ENCODE data around the gene ZSCAN26.
A peak's percentile ranks its signal among the peaks of the same experiment; 100 is the strongest.

The ZSCAN26 gene

DNA sequence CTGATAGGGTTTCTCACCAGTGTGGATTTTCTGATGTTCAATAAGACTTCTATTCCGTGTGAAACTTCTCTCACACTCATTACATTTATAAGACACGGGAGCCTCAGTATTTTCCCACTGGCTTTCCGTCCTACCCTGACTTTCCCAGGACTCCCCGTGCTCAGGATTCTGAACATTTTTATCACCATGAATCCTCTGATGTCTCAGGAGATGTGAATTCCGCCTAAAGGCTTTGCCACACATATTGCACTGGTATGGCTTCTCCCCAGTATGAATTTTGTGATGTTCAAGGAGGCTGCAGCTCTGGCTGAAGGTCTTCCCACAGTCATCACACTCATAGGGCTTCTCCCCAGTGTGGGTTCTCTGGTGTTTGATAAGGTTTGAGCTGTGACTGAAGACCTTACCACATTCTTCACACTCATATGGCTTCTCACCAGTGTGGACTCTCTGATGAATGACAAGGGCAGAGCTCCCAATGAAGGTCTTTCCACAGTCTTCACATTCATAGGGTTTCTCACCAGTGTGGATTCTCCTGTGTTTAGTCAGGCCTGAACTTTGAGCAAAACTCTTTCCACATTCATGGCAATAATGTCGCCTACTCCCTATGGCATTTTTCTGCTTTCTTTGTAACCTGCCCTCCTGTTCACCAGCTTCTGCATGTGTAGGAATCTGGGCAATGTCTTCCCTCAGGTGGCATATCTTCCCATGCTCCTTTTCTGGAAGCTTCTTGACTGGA lies 21.6 kb upstream of the ZSCAN26 start:
- DNase-seq (ENCODE audit: low read depth): no peak
- no peak overlapping the region for H3K4me3 ChIP-seq (ENCODE audit: low read length)
- TF ChIP-seq, protein P1, sequence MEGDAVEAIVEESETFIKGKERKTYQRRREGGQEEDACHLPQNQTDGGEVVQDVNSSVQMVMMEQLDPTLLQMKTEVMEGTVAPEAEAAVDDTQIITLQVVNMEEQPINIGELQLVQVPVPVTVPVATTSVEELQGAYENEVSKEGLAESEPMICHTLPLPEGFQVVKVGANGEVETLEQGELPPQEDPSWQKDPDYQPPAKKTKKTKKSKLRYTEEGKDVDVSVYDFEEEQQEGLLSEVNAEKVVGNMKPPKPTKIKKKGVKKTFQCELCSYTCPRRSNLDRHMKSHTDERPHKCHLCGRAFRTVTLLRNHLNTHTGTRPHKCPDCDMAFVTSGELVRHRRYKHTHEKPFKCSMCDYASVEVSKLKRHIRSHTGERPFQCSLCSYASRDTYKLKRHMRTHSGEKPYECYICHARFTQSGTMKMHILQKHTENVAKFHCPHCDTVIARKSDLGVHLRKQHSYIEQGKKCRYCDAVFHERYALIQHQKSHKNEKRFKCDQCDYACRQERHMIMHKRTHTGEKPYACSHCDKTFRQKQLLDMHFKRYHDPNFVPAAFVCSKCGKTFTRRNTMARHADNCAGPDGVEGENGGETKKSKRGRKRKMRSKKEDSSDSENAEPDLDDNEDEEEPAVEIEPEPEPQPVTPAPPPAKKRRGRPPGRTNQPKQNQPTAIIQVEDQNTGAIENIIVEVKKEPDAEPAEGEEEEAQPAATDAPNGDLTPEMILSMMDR (conservative IDR thresholded peaks at IDR 0.05; ENCODE audit: low read depth, low read length): no peak

DNA sequence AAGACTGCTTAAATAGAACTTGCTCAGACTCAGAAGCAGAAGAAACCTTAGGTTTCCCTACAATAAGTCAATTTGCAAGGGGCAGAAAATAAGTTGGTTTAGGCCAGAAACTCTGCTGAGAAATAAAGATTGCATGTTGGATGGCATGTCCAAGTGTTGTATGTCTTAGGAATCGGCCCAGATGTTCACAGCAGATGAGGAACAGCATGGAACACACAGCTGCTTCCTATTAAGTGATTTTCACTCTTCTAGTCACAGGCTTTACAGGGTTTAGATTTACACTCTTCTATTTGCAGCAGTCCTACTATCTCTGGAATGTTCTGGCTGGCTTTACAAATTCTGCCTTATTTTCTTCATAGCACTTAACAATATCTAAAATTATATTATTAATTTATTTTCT lies 18.0 kb upstream of the ZSCAN26 start:
- TF ChIP-seq, protein P1 (conservative IDR thresholded peaks at IDR 0.05; ENCODE audit: low read depth, low read length): no peak
- no peak for DNase-seq (ENCODE audit: low read depth)
- H3K4me3 ChIP-seq (ENCODE audit: low read length): no peak overlapping the region

DNA sequence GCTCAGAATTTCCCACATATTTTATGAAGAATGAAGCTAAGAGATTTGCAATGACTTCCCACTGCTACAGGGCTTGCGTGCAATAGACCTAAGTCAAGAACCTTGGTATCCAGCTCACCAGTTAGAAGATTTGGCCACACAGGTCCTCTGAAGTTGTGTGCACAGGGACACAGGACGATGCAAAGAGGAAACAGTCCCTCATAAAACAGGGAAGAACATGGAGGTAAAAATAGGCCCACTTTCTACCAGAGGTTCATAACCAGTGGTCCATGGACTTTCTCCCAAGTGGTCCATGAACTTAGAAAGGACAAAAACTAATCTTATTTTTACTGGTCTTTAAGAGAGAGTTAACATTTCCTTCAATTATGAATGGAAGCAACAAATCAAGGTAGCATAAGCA lies 16.2 kb upstream of the ZSCAN26 start:
- peak overlapping the region; percentile 96 for H3K4me3 ChIP-seq (ENCODE audit: low read length)
- TF ChIP-seq, protein P1 (conservative IDR thresholded peaks at IDR 0.05; ENCODE audit: low read depth, low read length): no peak
- no peak for DNase-seq (ENCODE audit: low read depth)

DNA sequence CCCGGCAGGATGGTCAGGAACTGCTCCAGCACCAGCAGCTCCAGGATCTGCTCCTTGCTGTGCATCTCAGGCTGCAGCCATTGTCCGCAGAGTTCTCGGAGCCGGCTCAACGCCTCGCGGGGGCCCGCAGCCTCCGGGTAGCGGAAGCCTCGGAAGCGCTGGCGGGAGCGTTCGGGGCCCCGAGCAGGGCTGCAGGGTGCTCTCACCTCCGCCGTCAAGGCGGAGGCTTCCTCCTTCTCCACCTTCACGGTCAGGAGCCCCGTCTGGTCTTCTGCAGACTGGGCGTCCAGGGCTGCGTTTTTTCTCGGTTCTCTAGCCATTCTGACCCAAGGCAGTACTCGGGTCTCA lies 15.3 kb upstream of the ZSCAN26 start:
- H3K4me3 ChIP-seq (ENCODE audit: low read length): peak overlapping the region; percentile 96
- TF ChIP-seq, protein P1 (conservative IDR thresholded peaks at IDR 0.05; ENCODE audit: low read depth, low read length): no peak
- no peak for DNase-seq (ENCODE audit: low read depth)

DNA sequence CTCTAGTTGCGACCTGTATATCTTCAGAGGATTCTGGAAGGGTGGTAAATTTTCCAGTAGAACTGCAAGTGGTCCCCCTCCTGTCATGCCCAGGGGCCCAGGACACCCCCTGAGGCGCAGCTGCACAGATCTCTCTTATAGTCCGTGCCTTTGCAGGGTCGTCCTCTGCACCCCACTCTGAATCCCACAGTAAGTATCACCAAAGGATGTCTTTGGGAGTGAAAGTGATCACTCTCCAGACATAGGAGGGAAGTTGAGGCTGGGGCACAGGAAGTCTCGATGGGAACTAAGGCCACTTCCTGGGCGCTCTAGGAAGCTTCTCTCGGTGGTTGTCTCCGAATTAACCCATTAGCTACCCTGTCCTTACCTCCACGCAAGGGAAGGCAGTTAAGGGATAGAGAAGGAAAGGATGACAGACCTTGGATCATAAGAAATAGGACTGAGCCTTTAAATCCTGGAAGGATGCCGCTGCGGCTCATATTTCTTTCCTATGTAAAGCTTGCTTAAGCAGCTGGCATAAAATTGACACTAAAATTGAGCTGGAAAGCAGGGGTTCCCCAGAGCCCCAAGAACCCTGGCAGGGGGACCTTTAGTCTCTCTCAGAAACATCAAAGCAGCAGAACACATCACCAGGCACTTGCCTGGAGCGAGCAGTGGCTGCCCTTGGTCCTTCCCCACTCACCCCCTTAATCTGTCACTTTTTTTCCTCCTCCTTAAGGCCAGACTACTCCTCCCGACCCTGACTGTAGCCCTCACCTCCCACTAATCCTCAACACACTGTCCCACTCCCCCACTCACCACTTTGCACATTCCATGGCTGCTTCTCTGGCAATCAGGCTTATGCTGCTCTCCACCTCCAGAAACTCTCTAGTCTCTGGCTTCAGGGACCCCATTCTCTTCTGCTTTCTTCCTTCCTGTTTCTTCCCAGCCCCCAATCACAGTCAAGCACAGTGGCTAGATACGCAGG lies 14.7 kb upstream of the ZSCAN26 start, which contains the start of gene ZKSCAN4:
Gene ZKSCAN4 (minus strand): TSS at position 261 of the 967 bp plus-strand sequence. CDS start 289 bp downstream, outside the sequence.
- peak within 1 kb of the TSS; percentile 96 for H3K4me3 ChIP-seq (ENCODE audit: low read length)
- TF ChIP-seq, protein P1 (conservative IDR thresholded peaks at IDR 0.05; ENCODE audit: low read depth, low read length): no peak
- peak; percentile 77 for DNase-seq (ENCODE audit: low read depth)

DNA sequence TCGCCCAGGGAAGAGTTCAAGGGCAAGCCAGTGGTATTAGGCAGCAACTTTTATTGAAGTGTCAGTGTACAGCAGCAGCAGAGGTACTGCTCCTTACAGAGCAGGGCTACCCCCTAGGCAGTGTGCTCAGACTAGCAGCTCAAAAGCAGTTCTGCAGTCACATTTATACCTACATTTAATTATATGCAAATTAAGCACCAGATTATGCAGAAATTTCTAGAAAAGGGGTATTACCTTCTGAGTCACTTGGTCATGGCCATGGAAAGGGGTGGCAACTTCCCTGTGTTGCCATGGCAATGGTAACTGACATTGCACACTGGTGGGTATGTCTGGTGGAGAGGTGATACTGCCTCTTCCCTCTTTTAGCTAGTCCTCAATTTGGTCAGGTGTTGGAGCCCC lies 12.8 kb upstream of the ZSCAN26 start:
- no peak for DNase-seq (ENCODE audit: low read depth)
- TF ChIP-seq, protein P1 (conservative IDR thresholded peaks at IDR 0.05; ENCODE audit: low read depth, low read length): no peak
- no peak overlapping the region for H3K4me3 ChIP-seq (ENCODE audit: low read length)
